Retinal pigment epithelial cell (primary cell): ENCODE results near the gene SYTL2.
A peak's percentile ranks its signal among the peaks of the same experiment; 100 is the strongest.
"Not testable (repeated sequence)": the region's sequence is repeated elsewhere in the genome, so short reads cannot be mapped to it uniquely, and the experiment has no call there.

Experiments
- DNase-seq: peaks from one replicate; pipeline ENCODE4 v3.0.0-alpha.2; 2010; ENCODE audit warnings: low read depth
- H3K4me3 ChIP-seq: 2 replicates; pipeline ENCODE4 v1.5.1; 2011; ENCODE audit warnings: mild to moderate bottlenecking, low read length, control low read depth, moderate library complexity
- CTCF ChIP-seq: conservative IDR thresholded peaks from 2 replicates; pipeline ENCODE4 v1.5.1; 2011; ENCODE audit warnings: low read depth, low read length, control low read depth, inconsistent platforms

SYTL2 gene

GRCh38 chr11:85810871-85811611, at the start of gene SYTL2:
TSS of gene SYTL2 (minus strand) at chr11:85811141. CDS start at chr11:85757725, 53,416 bp downstream.
- H3K4me3 ChIP-seq = peak within 1 kb of the TSS; percentile 50
- DNase-seq = no peak
- no peak for TF ChIP-seq CTCF

GRCh38 chr11:85859541-85859940, 48.6 kb upstream of the SYTL2 start:
- DNase-seq, H3K4me3 ChIP-seq: not testable (repeated sequence)

GRCh38 chr11:85857098-85857497, 46.2 kb upstream of the SYTL2 start:
- H3K4me3 ChIP-seq = no peak overlapping the region

GRCh38 chr11:85855341-85855656, 44.4 kb upstream of the SYTL2 start, which contains the start of gene CCDC83:
TSS of gene CCDC83 (plus strand) at chr11:85855383. CDS start at chr11:85865124, 9,741 bp downstream.
- DNase-seq = no peak
- peak within 1 kb of the TSS; percentile 68 for H3K4me3 ChIP-seq
- TF ChIP-seq CTCF = no peak

More at GRCh38 chr11:85857098-85857497, 46.2 kb upstream of the SYTL2 start:
- no peak for TF ChIP-seq CTCF
- no peak for DNase-seq

GRCh38 chr11:85854557-85855340, 43.8 kb upstream of the SYTL2 start:
- peak overlapping the region; percentile 68 for H3K4me3 ChIP-seq
- DNase-seq = peak; percentile 64
- peak; percentile 51 for TF ChIP-seq CTCF

- H3K4me3 ChIP-seq = peak overlapping the region; percentile 68
- DNase-seq = no peak
- TF ChIP-seq CTCF = no peak
Observed at GRCh38 chr11:85854212-85854556, 43.2 kb upstream of the SYTL2 start.

GRCh38 chr11:85853541-85853940, 42.6 kb upstream of the SYTL2 start:
- not testable (repeated sequence) for DNase-seq, H3K4me3 ChIP-seq

- not testable (repeated sequence) for H3K4me3 ChIP-seq, DNase-seq
Observed at GRCh38 chr11:85852754-85853153, 41.8 kb upstream of the SYTL2 start.
